ENCODE results near the gene TEX29. TPM values are rescaled to one million over a fixed set of nuclear protein-coding genes. Genes with fewer than 3 reads are reported as not detected.

Gene TEX29
- total RNA-seq, 2 experiments from 2014 or later, result 0.51 to 0.80 TPM

GRCh38 chr13:111282997-111283396 lies 37.4 kb upstream of the TEX29 start:
- peaks cover 21% of the 10 kb centered on the region for H3K36me3 Mint-ChIP-seq
- no peaks in the 10 kb centered on the region for H3K9me3 Mint-ChIP-seq
- DNase-seq, result no peak
- H3K27ac Mint-ChIP-seq, result no peak overlapping the region
- no peak for ATAC-seq (ENCODE audit: low read depth)
- POLR2A ChIA-PET, result no interaction called here
- no peak overlapping the region for H3K4me3 Mint-ChIP-seq
- H3K27me3 Mint-ChIP-seq, result no peaks in the 10 kb centered on the region
- peaks cover 2% of the 10 kb centered on the region for H3K4me1 Mint-ChIP-seq

GRCh38 chr13:111283457-111283856 lies 37.0 kb upstream of the TEX29 start:
- DNase-seq, result no peak
- H3K9me3 Mint-ChIP-seq, result no peaks in the 10 kb centered on the region
- H3K4me1 Mint-ChIP-seq, result peaks cover 1% of the 10 kb centered on the region
- no peak overlapping the region for H3K27ac Mint-ChIP-seq
- H3K27me3 Mint-ChIP-seq, result no peaks in the 10 kb centered on the region
- POLR2A ChIA-PET, result no interaction called here
- no peak overlapping the region for H3K4me3 Mint-ChIP-seq
- ATAC-seq (ENCODE audit: low read depth), result no peak
- peaks cover 21% of the 10 kb centered on the region for H3K36me3 Mint-ChIP-seq

GRCh38 chr13:111283991-111284390 lies 36.5 kb upstream of the TEX29 start:
- Mint-ChIP-seq H3K36me3 (peaks cover 16% of the 10 kb centered on the region), H3K4me1 (peaks cover 1% of the 10 kb centered on the region), H3K9me3 (no peaks in the 10 kb centered on the region), H3K27me3 (no peaks in the 10 kb centered on the region), H3K4me3 (no peak overlapping the region), H3K27ac (no peak overlapping the region)
- no peak for ATAC-seq (ENCODE audit: low read depth)
- POLR2A ChIA-PET, result no interaction called here
- no peak for DNase-seq

GRCh38 chr13:111284565-111284964 lies 35.9 kb upstream of the TEX29 start:
- Mint-ChIP-seq H3K4me3 (no peak overlapping the region), H3K9me3 (no peaks in the 10 kb centered on the region), H3K36me3 (peaks cover 20% of the 10 kb centered on the region), H3K27me3 (no peaks in the 10 kb centered on the region), H3K27ac (no peak overlapping the region), H3K4me1 (peaks cover 1% of the 10 kb centered on the region)
- DNase-seq (no peak), ATAC-seq (ENCODE audit: low read depth) (no peak)
- POLR2A ChIA-PET, result interaction anchor here (0.6 kb wide), 1 partner anchor 1181 kb away, joined by 3 read pairs; no protein-coding TSS in a partner anchor

- Mint-ChIP-seq H3K36me3 (peaks cover 19% of the 10 kb centered on the region), H3K4me3 (no peak overlapping the region), H3K27ac (no peak overlapping the region), H3K27me3 (no peaks in the 10 kb centered on the region), H3K9me3 (no peaks in the 10 kb centered on the region), H3K4me1 (peaks cover 1% of the 10 kb centered on the region)
- no peak for DNase-seq
- POLR2A ChIA-PET, result no interaction called here
- no peak for ATAC-seq (ENCODE audit: low read depth)
Measured at GRCh38 chr13:111286162-111286561, 34.3 kb upstream of the TEX29 start.

GRCh38 chr13:111286749-111287148 lies 33.7 kb upstream of the TEX29 start:
- H3K36me3 Mint-ChIP-seq, result peaks cover 18% of the 10 kb centered on the region
- no peaks in the 10 kb centered on the region for H3K9me3 Mint-ChIP-seq
- no peaks in the 10 kb centered on the region for H3K27me3 Mint-ChIP-seq
- H3K27ac Mint-ChIP-seq, result no peak overlapping the region
- no peak overlapping the region for H3K4me3 Mint-ChIP-seq
- ATAC-seq (ENCODE audit: low read depth), result no peak
- POLR2A ChIA-PET, result no interaction called here
- DNase-seq, result no peak
- no peaks in the 10 kb centered on the region for H3K4me1 Mint-ChIP-seq

- no peaks in the 10 kb centered on the region for H3K4me1 Mint-ChIP-seq
- no peak for ATAC-seq (ENCODE audit: low read depth)
- POLR2A ChIA-PET, result no interaction called here
- H3K4me3 Mint-ChIP-seq, result no peak overlapping the region
- H3K27me3 Mint-ChIP-seq, result no peaks in the 10 kb centered on the region
- no peak for DNase-seq
- H3K27ac Mint-ChIP-seq, result no peak overlapping the region
- peaks cover 21% of the 10 kb centered on the region for H3K36me3 Mint-ChIP-seq
- no peaks in the 10 kb centered on the region for H3K9me3 Mint-ChIP-seq
Measured at GRCh38 chr13:111287201-111287600, 33.2 kb upstream of the TEX29 start.

- Mint-ChIP-seq H3K4me3 (no peak overlapping the region), H3K27ac (no peak overlapping the region), H3K27me3 (no peaks in the 10 kb centered on the region), H3K4me1 (no peaks in the 10 kb centered on the region), H3K9me3 (no peaks in the 10 kb centered on the region), H3K36me3 (peaks cover 26% of the 10 kb centered on the region)
- DNase-seq (no peak), ATAC-seq (ENCODE audit: low read depth) (no peak)
- POLR2A ChIA-PET, result no interaction called here
Measured at GRCh38 chr13:111288276-111288675, 32.2 kb upstream of the TEX29 start.

GRCh38 chr13:111289251-111289650 lies 31.2 kb upstream of the TEX29 start:
- no peak for ATAC-seq (ENCODE audit: low read depth)
- no peak for DNase-seq
- H3K27ac Mint-ChIP-seq, result no peak overlapping the region
- H3K36me3 Mint-ChIP-seq, result peaks cover 21% of the 10 kb centered on the region
- POLR2A ChIA-PET, result no interaction called here
- no peak overlapping the region for H3K4me3 Mint-ChIP-seq
- no peaks in the 10 kb centered on the region for H3K27me3 Mint-ChIP-seq
- H3K9me3 Mint-ChIP-seq, result no peaks in the 10 kb centered on the region
- no peaks in the 10 kb centered on the region for H3K4me1 Mint-ChIP-seq

- Mint-ChIP-seq H3K9me3 (no peaks in the 10 kb centered on the region), H3K4me3 (no peak overlapping the region), H3K36me3 (peaks cover 13% of the 10 kb centered on the region), H3K27me3 (no peaks in the 10 kb centered on the region), H3K27ac (no peak overlapping the region), H3K4me1 (peaks cover 7% of the 10 kb centered on the region)
- POLR2A ChIA-PET, result no interaction called here
- DNase-seq, result no peak
- no peak for ATAC-seq (ENCODE audit: low read depth)
Measured at GRCh38 chr13:111291908-111292307, 28.5 kb upstream of the TEX29 start.

GRCh38 chr13:111292710-111293485 lies 27.5 kb upstream of the TEX29 start:
- H3K9me3 Mint-ChIP-seq, result no peaks in the 10 kb centered on the region
- H3K27ac Mint-ChIP-seq, result no peak overlapping the region
- DNase-seq (no peak), ATAC-seq (ENCODE audit: low read depth) (no peak)
- no peaks in the 10 kb centered on the region for H3K27me3 Mint-ChIP-seq
- no peak overlapping the region for H3K4me3 Mint-ChIP-seq
- POLR2A ChIA-PET, result no interaction called here
- H3K4me1 Mint-ChIP-seq, result peaks cover 7% of the 10 kb centered on the region
- H3K36me3 Mint-ChIP-seq, result peaks cover 13% of the 10 kb centered on the region

GRCh38 chr13:111295886-111296285 lies 24.6 kb upstream of the TEX29 start:
- POLR2A ChIA-PET, result no interaction called here
- H3K36me3 Mint-ChIP-seq, result peaks cover 9% of the 10 kb centered on the region
- peaks cover 7% of the 10 kb centered on the region for H3K4me1 Mint-ChIP-seq
- H3K27ac Mint-ChIP-seq, result no peak overlapping the region
- H3K4me3 Mint-ChIP-seq, result no peak overlapping the region
- no peaks in the 10 kb centered on the region for H3K9me3 Mint-ChIP-seq
- H3K27me3 Mint-ChIP-seq, result no peaks in the 10 kb centered on the region
- ATAC-seq (ENCODE audit: low read depth) (no peak), DNase-seq (no peak)

- Mint-ChIP-seq H3K27me3 (no peaks in the 10 kb centered on the region), H3K9me3 (no peaks in the 10 kb centered on the region), H3K4me1 (peaks cover 7% of the 10 kb centered on the region), H3K36me3 (peaks cover 12% of the 10 kb centered on the region), H3K4me3 (no peak overlapping the region), H3K27ac (no peak overlapping the region)
- DNase-seq (no peak), ATAC-seq (ENCODE audit: low read depth) (no peak)
- POLR2A ChIA-PET, result no interaction called here
Measured at GRCh38 chr13:111296417-111296816, 24.0 kb upstream of the TEX29 start.

- POLR2A ChIA-PET, result no interaction called here
- H3K36me3 Mint-ChIP-seq, result peaks cover 13% of the 10 kb centered on the region
- no peak overlapping the region for H3K27ac Mint-ChIP-seq
Measured at GRCh38 chr13:111298214-111298975, 22.0 kb upstream of the TEX29 start.

More at GRCh38 chr13:111298214-111298975, 22.0 kb upstream of the TEX29 start:
- H3K9me3 Mint-ChIP-seq, result no peaks in the 10 kb centered on the region
- no peak for ATAC-seq (ENCODE audit: low read depth)
- H3K4me1 Mint-ChIP-seq, result peaks cover 7% of the 10 kb centered on the region
- no peak overlapping the region for H3K4me3 Mint-ChIP-seq
- no peaks in the 10 kb centered on the region for H3K27me3 Mint-ChIP-seq
- DNase-seq, result no peak

Measured in activated naive CD8-positive, alpha-beta T cell treated with anti-CD3 and anti-CD28 coated beads, Interleukin-2, amount 10 ng/mL, durations not matched to agents 7 days and 5 days (primary cell).